Adrenal gland (tissue), 12 donors: ENCODE results near the gene DUSP8. TPM values are rescaled to one million over a fixed set of nuclear protein-coding genes. Genes with fewer than 3 reads are reported as not detected.

Source experiments
- DNase-seq, 7 donors: peaks; one replicate each; pipeline ENCODE4 v3.0.0-alpha.2; 2019 to 2020
- H3K27ac ChIP-seq, 5 donors: fragments of 200-600 bp; sonication (generic) in 4 of 5; 1 replicate in 3 of 5; 2 replicates in 2 of 5; pipeline versions ENCODE4 v1.5.1 to v1.8.0; 2016 to 2020; ENCODE audit warnings: mild to moderate bottlenecking in 1 of 5
- H3K27me3 ChIP-seq: fragments of 200-600 bp; 2 replicates; pipeline ENCODE4 v1.8.0; 2021
- H3K36me3 ChIP-seq, 2 donors: fragments of 200-600 bp; replicated peaks in 1 of 2; 1 replicate in 1 of 2; 2 replicates in 1 of 2; pipeline versions ENCODE4 v1.5.1 to v1.8.0; 2018 to 2022
- H3K4me1 ChIP-seq, 2 donors: fragments of 200-600 bp; replicated peaks in 1 of 2; 1 replicate in 1 of 2; 2 replicates in 1 of 2; pipeline versions ENCODE4 v1.5.1 to v1.8.0; 2018 to 2021
- H3K4me3 ChIP-seq, 4 donors: fragments of 200-600 bp; sonication (generic) in 3 of 4; one replicate each; pipeline ENCODE4 v1.5.1; 2016 to 2018
- H3K9me3 ChIP-seq, 3 donors: fragments of 200-600 bp; sonication (generic) in 1 of 3; replicated peaks in 1 of 3; 1 replicate in 2 of 3; 2 replicates in 1 of 3; pipeline versions ENCODE4 v1.5.1 to v1.8.0; 2016 to 2021
- POLR2A ChIP-seq, 2 donors: fragments of 450-650 bp; IDR thresholded peaks; one replicate each; pipeline ENCODE4 v1.6.1; 2017; ENCODE audit warnings: antibody characterized with exemption in 2 of 2, mild to moderate bottlenecking in 2 of 2, moderate library complexity in 1 of 2
- WGBS, 4 donors: extraction: QIAGEN DNeasy Blood & Tissue Kit in 2 of 4; methylation state at CpG; one replicate each; pipeline versions ENCODE4 v1.1.5 to v1.1.7; 2013 to 2017; 5-methylcytosine and 5-hydroxymethylcytosine counted together
- intact Hi-C, 2 donors: fragments of 100-400 bp; cut with DNase I; formaldehyde crosslinking; loops; one replicate each; pipeline versions ENCODE4 v1.14.1 to v1.15.0; 2022 to 2023
- polyA plus RNA-seq, 3 donors: library from polyadenylated mRNA; stranded (reverse); fragments of 200-250 nt in 2 of 3; fragments of 350-450 nt in 1 of 3; fragmentation: Illumina TruSeq in 1 of 3; extraction: RNeasy Lipid Tissue Mini Kit (QIAGEN cat#74804) in 1 of 3; gene quantifications; one replicate each; pipeline ENCODE4 v1.2.3, GENCODE V29; 2013 to 2014
- total RNA-seq, 9 donors: library from RNA; depleted of rRNA in 4 of 9; stranded (reverse); fragments of >200 nt in 4 of 9; fragments of 120-200 nt in 1 of 9; fragmentation: NEBNext Ultra II Directional in 1 of 9; extraction: Animal tissue kit (Norgen Biotek cat#: 25700) in 1 of 9; gene quantifications; one replicate each; pipeline versions ENCODE4 v1.1.0 to v1.2.4, GENCODE V29; 2013 to 2023
- TF ChIP-seq, protein P1 (sequence below), 6 experiments: fragments of 450-650 bp in 4 of 6; fragments of 200-600 bp in 2 of 6; sonication (generic) in 1 of 6; IDR thresholded peaks; 1 replicate in 5 of 6; 2 replicates in 1 of 6; pipeline versions ENCODE4 v1.5.1 to v1.8.0; 2016 to 2021; ENCODE audit warnings: antibody characterized with exemption in 6 of 6, mild to moderate bottlenecking in 2 of 6, moderate library complexity in 1 of 6
- donor health status: healthy with polysubstance abuse.
- donor health status: Bipolar disorder and iron deficiency.
- donor health status: DM: yes; HTN: yes; CAD: no.
- donor health status: DM: no; HTN: no; CAD: no.
- donor health status: DM: no; HTN: no; CAD: no.
- donor health status: DM: yes; HTN: yes; CAD: no.

DUSP8 gene
- total and polyA plus RNA-seq, 12 donors = 0.22 to 6.3 (median 2.0) TPM

DNA sequence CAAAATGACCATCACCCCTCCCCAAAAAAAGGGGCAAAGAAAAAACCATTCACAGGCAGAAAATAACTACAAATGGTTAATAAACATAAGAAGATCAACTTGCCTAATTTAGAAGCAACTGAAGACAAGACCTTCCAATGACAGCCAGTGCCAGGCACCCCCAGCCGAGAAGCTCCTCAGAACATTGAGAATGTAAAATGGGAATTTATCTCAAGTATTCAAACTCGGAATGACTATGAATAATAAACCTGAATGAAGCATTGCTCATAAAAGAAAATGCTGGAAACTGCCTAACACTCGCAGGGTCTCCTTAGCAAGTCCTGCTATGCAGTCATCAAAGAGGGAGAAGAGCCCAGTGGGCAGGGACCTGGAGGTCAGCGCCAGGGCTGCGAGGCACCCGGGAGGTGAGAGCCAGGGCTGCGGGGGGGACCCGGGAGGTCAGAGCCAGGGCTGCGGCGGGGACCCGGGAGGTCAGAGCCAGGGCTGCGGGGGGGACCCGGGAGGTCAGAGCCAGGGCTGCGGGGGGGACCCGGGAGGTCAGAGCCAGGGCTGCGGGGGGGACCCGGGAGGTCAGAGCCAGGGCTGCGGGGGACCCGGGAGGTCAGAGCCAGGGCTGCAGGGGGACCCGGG, 62.3 kb downstream of the DUSP8 start:
- H3K27ac ChIP-seq = no peak overlapping the region
- no peak for DNase-seq
- H3K4me3 ChIP-seq = no peak overlapping the region
- 74 to 82% (median 78%) methylated on average over 7 to 20 of the region's 20 CpGs for WGBS, 4 donors
- H3K27me3 ChIP-seq = no peaks in the 10 kb centered on the region
- H3K9me3 ChIP-seq = no peaks in the 10 kb centered on the region
- TF ChIP-seq POLR2A (IDR thresholded peaks at IDR 0.05) = no peak
- TF ChIP-seq, protein P1, sequence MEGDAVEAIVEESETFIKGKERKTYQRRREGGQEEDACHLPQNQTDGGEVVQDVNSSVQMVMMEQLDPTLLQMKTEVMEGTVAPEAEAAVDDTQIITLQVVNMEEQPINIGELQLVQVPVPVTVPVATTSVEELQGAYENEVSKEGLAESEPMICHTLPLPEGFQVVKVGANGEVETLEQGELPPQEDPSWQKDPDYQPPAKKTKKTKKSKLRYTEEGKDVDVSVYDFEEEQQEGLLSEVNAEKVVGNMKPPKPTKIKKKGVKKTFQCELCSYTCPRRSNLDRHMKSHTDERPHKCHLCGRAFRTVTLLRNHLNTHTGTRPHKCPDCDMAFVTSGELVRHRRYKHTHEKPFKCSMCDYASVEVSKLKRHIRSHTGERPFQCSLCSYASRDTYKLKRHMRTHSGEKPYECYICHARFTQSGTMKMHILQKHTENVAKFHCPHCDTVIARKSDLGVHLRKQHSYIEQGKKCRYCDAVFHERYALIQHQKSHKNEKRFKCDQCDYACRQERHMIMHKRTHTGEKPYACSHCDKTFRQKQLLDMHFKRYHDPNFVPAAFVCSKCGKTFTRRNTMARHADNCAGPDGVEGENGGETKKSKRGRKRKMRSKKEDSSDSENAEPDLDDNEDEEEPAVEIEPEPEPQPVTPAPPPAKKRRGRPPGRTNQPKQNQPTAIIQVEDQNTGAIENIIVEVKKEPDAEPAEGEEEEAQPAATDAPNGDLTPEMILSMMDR (IDR thresholded peaks at IDR 0.05) = no peak
- no peaks in the 10 kb centered on the region for H3K36me3 ChIP-seq
- peaks cover 7 to 14% of the 10 kb centered on the region in 2 donors for H3K4me1 ChIP-seq
- intact Hi-C loops = no loop called here

DNA sequence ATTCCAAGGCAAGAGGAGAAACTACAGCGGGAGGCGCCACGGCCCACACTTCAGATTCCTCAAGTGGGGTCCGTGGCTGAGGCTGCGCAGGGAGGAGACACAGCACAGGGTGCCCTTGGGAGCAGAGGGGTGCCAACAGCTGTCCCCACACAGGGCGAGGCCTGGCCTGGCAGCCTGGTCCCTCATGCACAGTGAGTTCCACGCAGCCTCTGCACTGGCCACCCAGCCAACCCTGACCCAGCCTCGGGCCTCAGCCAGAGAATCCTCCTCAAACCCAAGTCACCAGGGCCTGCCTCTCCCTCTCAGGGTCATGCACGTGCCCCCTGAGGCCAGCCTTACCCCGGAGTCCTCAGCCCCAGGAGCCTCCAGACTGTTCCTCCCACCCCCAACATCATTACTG, 63.1 kb downstream of the DUSP8 start:
- TF ChIP-seq, protein P1 (IDR thresholded peaks at IDR 0.05) = no peak
- TF ChIP-seq POLR2A (IDR thresholded peaks at IDR 0.05) = no peak
- no peak for DNase-seq
- intact Hi-C loops = no loop called here
- peaks cover 11 to 21% of the 10 kb centered on the region in 2 donors for H3K4me1 ChIP-seq
- H3K36me3 ChIP-seq = no peaks in the 10 kb centered on the region
- H3K27ac ChIP-seq = no peak overlapping the region
- no peak overlapping the region for H3K4me3 ChIP-seq
- WGBS, 4 donors = 87 to 92% (median 90%) methylated on average over 5 to 10 of the region's 10 CpGs
- H3K27me3 ChIP-seq = no peaks in the 10 kb centered on the region
- H3K9me3 ChIP-seq = no peaks in the 10 kb centered on the region

DNA sequence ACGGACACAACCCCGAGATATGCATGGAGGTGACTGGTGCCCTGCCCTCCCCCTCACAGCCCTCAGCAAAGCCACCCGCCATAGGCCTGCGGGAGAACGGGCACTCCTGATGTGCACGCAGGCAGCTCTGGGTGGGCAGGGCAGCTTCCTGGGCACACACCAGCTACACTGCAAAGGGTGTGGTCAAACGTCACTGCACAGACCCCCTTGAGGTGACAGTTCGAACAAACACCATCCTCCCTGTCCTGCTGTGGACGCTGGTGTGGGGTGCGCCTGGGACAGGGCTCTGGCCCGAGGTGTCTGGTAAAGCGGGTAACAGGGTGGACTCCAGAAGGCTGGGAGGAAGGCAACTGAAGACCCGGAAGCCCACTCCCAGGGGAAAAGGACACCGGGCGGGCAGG, 63.6 kb downstream of the DUSP8 start:
- WGBS, 4 donors = 78 to 91% (median 85%) methylated on average over 12 to 15 of the region's 15 CpGs
- Histone ChIP-seq H3K9me3 (no peaks in the 10 kb centered on the region), H3K27ac (no peak overlapping the region), H3K27me3 (no peaks in the 10 kb centered on the region), H3K36me3 (no peaks in the 10 kb centered on the region), H3K4me3 (no peak overlapping the region), H3K4me1 (peaks cover 16 to 26% of the 10 kb centered on the region in 2 donors)
- intact Hi-C loops = no loop called here
- DNase-seq = no peak
- TF ChIP-seq, protein P1 (IDR thresholded peaks at IDR 0.05) = no peak
- no peak for TF ChIP-seq POLR2A (IDR thresholded peaks at IDR 0.05)

DNA sequence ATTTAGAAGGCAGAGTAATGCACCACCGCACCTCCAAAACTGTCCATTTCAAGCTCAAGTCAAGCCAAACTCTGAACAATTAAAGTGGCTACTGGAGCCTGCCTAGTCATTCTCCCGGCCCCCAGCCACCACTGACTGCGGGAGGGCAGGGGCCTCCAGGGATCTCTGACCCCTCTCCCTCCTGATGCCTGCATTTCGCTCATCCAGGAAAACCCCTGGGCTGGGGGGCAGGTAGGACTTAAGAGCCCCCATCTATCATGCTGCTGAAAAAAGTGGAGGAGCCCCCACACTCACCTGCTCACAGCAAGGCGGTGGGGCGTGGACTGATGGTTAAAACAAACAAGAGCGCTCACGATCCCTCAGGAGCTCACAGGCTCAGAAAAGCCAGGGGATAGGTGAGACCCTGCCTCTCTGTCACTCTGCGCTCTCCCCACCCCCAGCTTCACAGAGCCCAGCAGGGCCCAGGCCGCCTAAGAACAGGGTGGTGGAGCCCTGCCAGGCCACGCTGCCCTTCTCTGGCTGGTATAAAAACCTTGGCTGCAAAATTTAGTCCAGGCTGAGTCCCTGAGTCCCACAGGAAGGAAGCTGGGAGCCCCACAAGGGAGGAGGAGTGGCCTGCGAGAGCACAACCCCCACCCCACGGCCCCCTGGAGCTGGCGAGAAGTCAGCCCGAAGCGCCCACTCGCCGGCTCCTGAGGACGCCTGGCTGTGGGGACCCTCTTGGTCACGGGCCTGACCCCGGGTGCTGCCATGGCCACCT, 64.5 kb downstream of the DUSP8 start:
- TF ChIP-seq POLR2A (IDR thresholded peaks at IDR 0.05) = no peak
- TF ChIP-seq, protein P1 (IDR thresholded peaks at IDR 0.05) = no peak
- Histone ChIP-seq H3K9me3 (no peaks in the 10 kb centered on the region), H3K4me3 (no peak overlapping the region), H3K27ac (no peak overlapping the region), H3K36me3 (no peaks in the 10 kb centered on the region), H3K4me1 (peaks cover 16 to 33% of the 10 kb centered on the region in 2 donors), H3K27me3 (no peaks in the 10 kb centered on the region)
- WGBS, 4 donors = 64 to 68% (median 67%) methylated on average over 7 to 21 of the region's 21 CpGs
- peak in 3 of 7 donors; percentile 23 to 50 (median 36) for DNase-seq
- intact Hi-C loops = no loop called here
